GM21515 (cell line): ENCODE data around the gene KCNIP2.

Experiments used
- ATAC-seq: cut with Tn5 transposase; IDR thresholded peaks from one replicate; pipeline ENCODE4 v1.9.1; 2021; ENCODE audit not compliant: unreplicated experiment

Gene KCNIP2

DNA sequence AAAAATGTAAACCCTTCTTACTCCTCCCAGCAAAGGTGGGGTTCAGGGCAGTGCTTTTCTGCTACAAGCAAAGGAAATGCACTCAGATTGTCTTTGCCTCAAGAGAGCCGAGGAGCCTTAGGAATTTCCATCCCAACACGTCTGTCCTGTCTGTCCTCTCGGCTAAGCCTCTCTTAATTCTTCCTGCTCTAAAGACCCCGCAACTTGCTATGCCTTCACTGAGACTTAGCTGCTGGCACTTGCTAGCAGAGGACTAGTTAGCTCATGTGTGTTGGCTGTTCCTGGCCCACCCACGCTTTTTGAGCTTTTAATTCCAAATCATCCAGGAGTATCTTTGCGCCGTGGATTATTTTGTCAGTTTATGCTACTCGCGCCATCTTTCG is 59.9 kb downstream of the KCNIP2 start:
- no peak for ATAC-seq

DNA sequence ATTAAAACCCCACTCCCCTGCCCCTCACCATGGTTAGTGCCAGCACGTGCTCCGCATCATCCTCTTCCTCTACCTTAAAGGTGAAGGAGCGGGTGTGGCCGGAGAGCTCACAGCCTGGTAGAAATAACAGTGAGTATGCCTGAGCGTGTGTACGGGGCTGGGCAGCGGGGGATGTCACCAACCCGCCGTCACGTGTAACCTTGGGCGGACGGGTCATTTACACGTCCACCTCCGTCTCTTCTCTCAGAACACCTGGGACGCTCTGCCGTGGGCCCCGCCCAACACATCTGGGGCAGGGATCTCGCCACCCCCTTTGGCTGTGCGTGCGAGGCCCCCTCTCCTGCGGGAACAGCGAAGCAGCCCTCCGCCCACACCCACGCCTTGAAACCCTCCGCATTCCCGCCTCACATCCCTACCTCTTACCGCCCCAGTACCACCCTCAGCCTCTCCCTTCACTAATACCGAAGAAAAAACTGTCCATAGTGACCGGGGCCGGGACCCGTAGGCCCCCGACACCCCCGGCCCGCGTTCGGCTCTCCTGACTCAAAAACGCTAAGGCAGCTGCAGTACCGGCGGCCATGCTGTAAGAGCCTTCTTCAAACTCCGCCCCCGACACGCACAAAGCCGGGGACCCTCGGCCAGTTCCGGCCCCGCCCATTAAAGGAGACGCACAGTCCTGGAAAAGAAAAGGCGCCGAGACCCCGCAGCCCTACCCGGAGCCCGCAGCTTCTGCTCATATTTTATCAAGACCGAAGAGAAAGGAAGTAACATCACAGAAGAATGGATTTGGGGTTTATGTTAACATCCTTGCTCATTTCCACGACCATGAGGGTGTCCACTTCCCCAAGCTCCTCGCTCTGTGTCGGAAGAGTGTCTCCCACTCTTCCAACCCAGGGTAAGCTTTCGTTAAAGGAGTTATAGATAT is 60.5 kb downstream of the KCNIP2 start, which contains the start of gene NPM3:
TSS of gene NPM3 (minus strand) at position 636 of the 925 bp plus-strand sequence. CDS start at position 580, 56 bp downstream.
- ATAC-seq: peak; percentile 60

DNA sequence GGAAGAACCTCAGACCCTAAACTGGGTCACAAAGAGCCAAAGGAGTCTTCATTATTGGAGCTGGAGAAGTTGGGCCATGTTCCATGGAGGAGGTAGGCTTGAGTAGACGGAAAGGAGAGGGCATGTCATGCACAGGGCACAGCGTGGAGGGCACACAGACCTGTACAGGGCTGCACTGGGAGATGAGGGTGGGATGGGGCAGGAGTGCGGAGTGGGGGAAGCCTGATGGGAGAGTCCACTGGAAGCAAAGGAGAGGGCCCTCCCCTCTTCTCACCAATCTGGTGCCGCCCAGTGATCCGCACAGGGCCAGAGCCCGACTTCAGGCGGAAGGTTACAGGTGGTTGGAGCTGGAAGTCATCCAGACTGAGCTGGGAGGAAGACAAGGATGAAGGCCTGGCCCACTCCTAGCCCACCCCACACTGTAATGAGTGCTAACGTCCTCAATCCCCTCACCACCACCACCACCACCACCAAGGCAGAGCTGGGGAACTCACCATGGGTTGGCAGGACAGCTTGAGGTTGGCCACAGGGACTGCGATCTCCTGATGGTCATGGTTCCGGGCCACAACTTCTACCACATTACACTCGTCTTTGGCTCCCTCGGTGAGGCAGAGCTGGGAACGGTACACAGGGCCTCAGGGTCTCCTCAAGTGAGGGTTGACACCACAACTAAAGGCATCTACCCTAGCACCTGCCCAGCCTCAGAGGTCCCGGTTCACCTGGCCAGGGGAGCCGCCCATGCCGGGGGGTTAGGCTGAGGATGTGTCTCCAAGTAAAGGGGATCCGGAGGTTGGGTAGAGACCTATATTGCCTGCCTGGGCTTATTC is 61.4 kb downstream of the KCNIP2 start:
- ATAC-seq: no peak

DNA sequence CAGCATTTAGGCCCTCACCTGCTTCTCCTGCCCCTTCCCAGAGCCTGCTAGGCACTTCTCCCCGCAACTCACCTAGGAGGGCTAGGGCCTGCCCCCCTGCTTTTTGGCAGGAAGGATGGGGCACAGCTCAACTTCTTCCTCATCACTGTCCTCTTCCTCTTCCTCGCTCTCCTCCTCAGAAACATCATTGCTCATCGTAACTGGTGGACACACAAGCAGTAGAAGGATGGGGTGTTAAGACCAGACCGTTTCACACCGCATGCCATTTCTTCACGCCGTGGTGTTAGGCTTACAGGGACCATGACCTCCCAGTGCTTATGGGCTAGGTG is 62.0 kb downstream of the KCNIP2 start:
- no peak for ATAC-seq

DNA sequence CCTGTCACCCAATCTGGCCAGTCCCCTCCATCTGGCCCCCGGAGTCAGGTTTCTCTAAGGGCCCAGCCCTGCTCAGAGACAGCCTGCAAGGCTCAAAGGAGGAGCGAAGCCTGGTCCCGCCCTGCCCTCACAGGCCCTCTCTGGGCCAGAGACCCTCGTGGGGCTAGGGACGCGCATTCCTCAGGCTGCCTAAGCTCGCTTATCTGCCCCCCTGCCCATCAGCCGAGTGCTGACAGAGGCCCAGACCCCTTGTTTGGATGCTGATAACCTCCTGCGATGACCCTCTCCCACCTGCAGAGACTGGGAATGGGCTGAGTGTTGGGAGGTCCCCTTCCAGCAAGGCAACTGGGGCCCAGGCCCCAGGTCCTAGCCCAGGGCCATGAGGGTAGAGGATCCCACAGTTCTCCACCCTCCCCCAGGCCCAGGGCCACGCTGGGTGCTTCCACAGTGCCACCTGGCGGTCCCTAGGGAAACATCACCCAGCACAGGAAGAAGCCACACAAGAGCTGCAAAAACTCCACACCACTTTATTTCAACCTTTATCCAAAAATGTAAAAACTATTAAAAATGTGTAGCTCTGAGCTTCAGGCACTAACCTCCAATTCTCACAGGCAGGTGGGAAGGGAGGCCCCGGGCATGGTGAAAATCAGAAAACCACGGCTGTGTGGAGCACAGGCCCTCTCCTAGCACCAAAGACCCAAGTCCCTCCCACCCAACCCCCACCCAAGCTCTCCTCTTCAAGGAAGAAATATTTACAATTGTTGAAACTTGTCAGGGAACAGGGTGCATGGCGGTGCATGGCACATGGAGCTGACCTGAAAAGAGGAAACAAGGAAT is 62.6 kb downstream of the KCNIP2 start:
- ATAC-seq: no peak

DNA sequence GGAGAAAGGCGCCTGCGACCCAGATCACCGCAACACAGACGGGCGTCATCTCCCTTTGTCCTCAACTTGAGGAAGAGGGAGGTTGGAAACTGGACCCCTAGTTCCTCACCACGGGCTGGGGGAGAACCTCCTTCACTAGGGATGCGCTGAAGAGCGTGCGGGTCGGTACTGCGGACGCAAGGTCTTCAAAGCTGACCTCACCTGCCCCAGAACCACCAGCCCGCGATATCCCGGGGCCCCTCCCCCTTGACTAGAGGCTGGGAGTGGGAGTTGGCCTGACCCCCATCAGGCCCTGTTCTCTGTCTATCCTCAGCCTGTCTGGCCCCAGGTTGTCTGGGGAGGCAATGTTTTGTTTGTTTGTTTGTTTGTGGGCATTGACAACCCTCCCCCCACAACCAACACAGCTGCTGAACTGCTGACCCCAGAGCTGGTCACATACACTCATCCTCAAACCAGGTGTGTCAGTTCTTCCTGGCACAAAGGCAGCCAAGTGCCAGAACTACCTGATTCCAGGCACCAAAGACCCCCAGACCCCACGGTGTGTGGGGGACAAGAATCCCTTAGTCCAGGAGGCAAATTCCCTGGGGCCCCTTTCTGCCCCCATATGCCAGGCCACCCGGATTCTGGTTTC is 63.3 kb downstream of the KCNIP2 start:
- no peak for ATAC-seq

DNA sequence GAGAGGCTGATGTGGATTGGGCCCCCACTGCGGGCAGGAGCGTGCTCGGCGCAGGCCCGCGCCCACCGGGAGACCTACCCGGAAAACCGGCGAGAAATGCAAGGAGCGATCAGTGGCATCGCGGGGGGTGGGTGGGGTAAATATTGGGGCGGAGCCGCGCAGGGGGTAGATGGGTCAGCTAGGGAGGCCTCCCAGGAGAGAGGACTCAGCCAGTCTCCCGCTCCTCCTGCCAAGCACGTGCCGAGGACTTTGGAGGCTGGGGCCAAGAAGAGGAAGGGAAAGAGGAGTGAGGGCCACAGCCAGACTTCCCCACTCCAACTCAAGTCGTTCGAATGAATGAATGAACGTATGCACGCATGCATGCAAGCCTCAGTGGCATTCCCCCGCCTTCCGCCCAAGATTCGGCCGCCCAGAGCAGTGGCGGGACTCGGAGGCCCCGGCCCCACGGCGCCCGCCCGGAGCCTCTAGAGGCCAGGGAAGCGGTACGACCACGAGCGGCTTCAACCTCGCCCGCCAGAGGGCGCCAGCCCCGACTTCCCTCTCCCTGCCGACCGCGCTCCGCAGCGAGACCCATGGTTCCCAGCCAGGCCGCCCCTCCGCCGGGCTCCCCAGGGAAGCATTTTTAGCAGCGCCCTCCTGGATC is 63.9 kb downstream of the KCNIP2 start:
- ATAC-seq: no peak

DNA sequence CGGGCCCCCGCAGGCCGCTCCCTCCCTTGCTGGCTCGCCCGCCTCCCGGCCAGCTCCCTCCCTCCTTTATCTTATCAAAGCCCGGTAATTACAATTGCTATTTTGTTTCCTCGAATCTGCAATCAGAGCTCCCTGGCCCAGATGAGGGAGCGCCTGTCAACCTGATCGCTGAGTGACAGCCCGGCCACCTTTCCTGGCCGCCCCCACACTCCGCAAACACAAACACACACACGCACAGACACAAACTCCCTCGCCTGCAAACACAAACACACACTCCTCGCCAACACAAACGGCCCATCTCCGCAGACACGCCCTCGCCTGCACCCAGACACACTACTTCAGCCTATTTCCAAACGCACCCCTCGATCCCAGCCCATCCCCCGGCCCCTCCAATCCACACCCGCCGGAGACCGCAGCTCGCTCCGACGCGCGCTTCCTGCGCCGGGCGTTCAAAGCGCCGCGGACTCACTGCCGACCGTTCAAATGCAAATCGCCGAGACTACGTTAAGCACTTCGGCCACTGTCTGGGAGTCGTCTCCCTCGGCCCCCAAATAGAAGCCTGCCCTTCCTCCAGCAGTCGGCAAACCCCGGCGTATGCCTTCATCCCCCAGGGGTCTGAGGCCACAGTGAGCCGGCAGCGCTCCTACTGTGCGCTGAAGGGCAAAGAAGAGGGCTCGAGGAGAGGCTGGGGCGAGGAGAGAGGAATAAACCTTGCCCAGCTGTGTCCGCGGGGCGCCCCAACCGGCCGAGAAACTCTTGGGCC is 64.6 kb downstream of the KCNIP2 start:
- ATAC-seq: no peak

DNA sequence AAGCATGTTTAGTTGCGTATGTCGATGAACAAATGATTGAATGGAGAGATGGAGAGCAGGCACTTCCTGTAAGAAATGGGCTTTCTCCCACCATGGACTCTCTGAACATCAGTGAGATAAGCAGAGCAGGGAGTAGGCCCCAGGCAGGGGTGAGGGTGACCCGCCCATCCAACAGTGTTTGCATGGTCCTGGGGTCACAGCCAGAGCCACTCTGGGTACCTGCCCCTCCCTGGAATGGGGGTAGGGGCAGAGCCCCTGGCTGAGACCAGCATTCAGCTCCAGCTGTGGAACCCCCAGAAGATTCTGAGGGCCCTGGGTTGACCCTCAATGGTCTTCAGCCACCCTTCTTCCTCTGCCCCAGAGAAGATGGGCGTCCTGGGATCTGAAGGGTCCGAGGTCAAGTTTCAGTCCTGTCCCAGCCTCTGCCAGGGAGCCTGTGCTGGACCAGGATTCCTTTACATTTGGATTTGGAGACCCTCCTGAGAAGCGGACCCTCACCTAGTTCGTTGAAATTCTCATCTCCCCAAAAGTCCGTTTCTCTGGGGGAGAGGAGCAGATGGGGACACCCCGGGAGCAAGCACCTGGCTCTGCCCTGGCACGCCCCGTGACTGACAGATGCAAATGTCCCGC is 65.3 kb downstream of the KCNIP2 start:
- no peak for ATAC-seq

DNA sequence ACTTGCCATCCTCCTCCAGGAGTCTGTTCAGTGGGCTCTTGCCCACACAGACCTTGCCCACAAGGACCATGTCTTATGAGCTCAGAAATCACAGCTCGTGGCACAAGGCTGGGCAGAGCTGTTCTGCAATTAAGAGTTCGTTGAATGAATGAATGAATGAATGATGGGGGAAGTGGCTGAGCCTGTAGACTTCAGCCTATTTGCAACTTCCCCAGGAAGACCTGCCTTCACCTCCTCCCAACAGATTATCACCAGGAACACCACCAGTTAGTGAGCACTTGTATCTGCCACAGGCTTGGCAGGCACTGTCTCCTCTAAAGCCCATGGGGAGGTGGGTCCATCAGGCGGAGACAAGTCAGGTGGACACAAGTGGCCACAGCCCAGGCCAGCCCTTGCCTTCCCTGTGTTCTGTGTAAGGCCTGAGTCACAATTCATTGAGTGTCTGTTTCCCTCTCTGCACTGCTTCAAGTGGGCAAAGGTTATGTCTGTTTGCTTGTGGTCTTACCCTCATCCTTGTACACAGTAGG is 65.9 kb downstream of the KCNIP2 start:
- no peak for ATAC-seq

DNA sequence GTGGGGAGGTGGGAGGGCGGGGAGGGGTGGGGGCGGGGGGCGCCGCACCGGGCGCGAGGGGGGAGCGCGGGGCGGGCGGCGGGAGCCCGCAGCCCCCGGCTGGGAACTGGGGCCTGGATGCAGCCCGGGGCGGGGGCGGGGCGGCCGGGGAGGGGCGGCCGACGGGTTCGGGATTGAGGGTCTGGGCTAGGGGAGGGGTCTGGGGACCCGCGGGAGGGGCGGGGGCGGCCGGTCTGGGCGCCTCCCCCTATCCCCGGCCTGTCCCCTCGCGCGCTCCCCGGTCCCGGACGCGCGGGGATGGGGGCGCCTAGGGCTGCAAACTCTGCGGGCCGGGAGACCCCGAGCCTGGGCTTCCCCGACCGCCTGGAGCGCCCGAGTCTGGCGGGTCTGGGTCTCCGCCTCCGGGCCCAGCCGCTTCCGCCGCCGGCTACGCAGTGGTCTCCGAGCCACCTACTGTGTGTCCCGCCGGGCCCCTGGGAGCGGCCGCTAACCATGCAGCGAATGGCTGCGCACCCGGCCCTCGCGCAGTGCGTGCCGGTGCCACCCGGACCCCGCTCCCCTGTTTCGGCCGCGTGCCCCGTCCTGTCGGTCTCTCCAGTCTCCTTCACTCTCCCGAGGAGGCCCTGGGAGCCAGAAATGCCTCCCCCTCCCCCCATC is 67.3 kb downstream of the KCNIP2 start:
- ATAC-seq: no peak
